ENCODE results near the gene TGM3.

- TF ChIP-seq ZNF274 (IDR thresholded peaks at IDR 0.05; ENCODE audit: low read depth, low read length): no peak
- TF ChIP-seq CTCF (IDR thresholded peaks at IDR 0.05 in 2 of 3, conservative IDR thresholded peaks at IDR 0.05 in 1 of 3; ENCODE audit: borderline replicate concordance in 1 of 3, insufficient read depth in 1 of 3, low read depth in 2 of 3, low read length in 2 of 3): no peak
- TF ChIP-seq POLR2A (IDR thresholded peaks at IDR 0.05; ENCODE audit: borderline replicate concordance, extremely low read depth, insufficient read depth, insufficient read length): no peak
- TF ChIP-seq EZH2 (IDR thresholded peaks at IDR 0.05): no peak
- TF ChIP-seq CEBPB (IDR thresholded peaks at IDR 0.05; ENCODE audit: low read depth): no peak
- TF ChIP-seq EGR1 (IDR thresholded peaks at IDR 0.05; ENCODE audit: low read depth): no peak
- TF ChIP-seq POLR2AphosphoS5 (IDR thresholded peaks at IDR 0.05; ENCODE audit: low read depth, low read length): no peak
- TF ChIP-seq SIN3A (IDR thresholded peaks at IDR 0.05; ENCODE audit: low read depth): no peak
These were observed 30.2 kb downstream of the TGM3 start for GRCh38 chr20:2326046-2326445.

All from HCT116 (cell line).